Mesenteric fat pad (tissue), 1 donor: Measurements from ENCODE around the gene SCG3. TPM values are rescaled to one million over a fixed set of nuclear protein-coding genes. Genes with fewer than 3 reads are reported as not detected.
"Not testable (repeated sequence)": the region's sequence is repeated elsewhere in the genome, so short reads cannot be mapped to it uniquely, and the experiment has no call there.

Source experiments
- DNase-seq: peaks from one replicate; pipeline ENCODE4 v3.0.0-alpha.2; 2020; ENCODE audit warnings: low spot score
- long read RNA-seq: library from polyadenylated mRNA; unstranded; transcript quantifications from one replicate; pipeline ENCODE4 v2.0.0, GENCODE V29; 2020
- total RNA-seq: library from RNA; stranded (reverse); fragmentation: NEBNext Ultra II Directional; extraction: Animal tissue kit (Norgen Biotek cat#: 25700); gene quantifications from one replicate; pipeline ENCODE4 v1.2.1, GENCODE V29; 2021
- donor health status: DM: yes; HTN: yes; CAD: no.

Gene SCG3
- not detected for total RNA-seq
- long read RNA-seq, result 0 reads

DNA sequence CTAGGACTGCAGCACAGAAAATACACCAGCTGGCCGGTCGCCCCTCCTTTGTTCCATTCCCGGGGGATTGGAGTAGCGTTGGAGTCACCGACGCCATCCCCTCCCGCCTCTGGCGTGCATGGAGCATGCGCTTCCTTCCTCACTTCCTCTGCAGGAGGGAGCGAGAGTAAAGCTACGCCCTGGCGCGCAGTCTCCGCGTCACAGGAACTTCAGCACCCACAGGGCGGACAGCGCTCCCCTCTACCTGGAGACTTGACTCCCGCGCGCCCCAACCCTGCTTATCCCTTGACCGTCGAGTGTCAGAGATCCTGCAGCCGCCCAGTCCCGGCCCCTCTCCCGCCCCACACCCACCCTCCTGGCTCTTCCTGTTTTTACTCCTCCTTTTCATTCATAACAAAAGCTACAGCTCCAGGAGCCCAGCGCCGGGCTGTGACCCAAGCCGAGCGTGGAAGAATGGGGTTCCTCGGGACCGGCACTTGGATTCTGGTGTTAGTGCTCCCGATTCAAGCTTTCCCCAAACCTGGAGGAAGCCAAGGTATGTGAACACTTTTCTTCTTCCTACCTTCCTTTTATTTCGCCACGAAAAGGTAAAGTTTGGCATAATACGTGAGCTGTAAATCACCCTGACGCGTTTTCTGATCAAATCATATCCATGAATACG lies at the start of gene SCG3:
Gene SCG3, plus strand, starts transcription at position 201 of the 661 bp plus-strand sequence. Its CDS starts 253 bp downstream, at position 454.
- DNase-seq, result peak; percentile 92

DNA sequence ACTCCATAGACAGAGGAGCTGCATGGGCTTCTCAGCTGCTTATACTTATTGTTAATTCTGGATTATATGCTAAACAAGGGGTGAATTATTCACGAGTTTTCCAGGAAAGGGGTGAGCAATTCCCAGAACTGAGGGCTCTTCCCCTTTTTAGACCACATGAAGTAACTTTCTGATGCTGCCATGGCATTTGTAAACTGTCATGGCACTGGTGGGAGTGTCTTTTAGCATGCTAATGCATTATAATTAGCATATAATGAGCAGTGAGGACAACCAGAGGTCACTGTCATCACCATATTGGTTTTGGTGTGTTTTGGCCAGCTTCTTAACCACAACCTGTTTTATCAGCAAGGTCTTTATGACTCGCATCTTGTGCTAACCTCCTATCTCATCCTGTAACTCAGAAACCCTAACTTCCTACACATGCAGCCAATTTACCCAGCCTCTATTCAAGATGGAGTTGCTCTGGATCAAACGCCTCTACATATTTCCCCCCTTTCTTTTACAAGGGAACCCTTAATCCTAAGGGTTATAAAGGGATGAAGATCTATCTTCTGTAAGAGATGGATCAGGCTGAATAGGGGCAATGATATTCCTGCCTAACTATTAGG lies 46.6 kb upstream of the SCG3 start:
- DNase-seq, result no peak

- no peak for DNase-seq
Observed at GRCh38 chr15:51641490-51642130, 39.7 kb upstream of the SCG3 start.

- DNase-seq, result no peak
Observed at GRCh38 chr15:51642696-51643095, 38.6 kb upstream of the SCG3 start.

DNA sequence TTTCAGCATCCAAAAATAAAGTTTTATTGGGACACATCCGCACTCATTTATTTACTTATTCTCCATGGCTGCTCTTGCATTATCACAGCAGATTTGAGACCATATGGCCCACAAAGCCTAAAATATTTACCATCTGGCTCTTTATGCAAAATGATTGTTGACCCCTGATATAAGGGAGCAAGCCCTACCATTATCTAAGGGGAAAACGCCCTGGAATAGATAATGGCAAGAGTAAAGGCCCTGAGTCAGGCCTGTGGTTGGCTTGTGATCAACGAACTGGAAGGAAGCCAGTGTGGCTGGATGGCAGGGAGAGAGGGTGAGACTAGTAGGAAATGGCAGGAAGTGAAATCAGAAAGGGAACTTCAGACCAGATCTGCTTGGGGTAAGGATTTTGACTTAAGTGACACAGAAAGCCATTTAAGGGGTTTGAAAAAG lies 34.2 kb upstream of the SCG3 start:
- no peak for DNase-seq

- DNase-seq, result not testable (repeated sequence)
Observed at GRCh38 chr15:51648101-51648500, 33.2 kb upstream of the SCG3 start.

GRCh38 chr15:51648643-51649042 lies 32.7 kb upstream of the SCG3 start:
- DNase-seq, result not testable (repeated sequence)

- DNase-seq, result no peak
Observed at GRCh38 chr15:51649659-51650521, 31.4 kb upstream of the SCG3 start.

- no peak for DNase-seq
Observed at GRCh38 chr15:51652084-51652668, 29.1 kb upstream of the SCG3 start.

GRCh38 chr15:51655401-51656057 lies 25.8 kb upstream of the SCG3 start:
- DNase-seq, result not testable (repeated sequence)

DNA sequence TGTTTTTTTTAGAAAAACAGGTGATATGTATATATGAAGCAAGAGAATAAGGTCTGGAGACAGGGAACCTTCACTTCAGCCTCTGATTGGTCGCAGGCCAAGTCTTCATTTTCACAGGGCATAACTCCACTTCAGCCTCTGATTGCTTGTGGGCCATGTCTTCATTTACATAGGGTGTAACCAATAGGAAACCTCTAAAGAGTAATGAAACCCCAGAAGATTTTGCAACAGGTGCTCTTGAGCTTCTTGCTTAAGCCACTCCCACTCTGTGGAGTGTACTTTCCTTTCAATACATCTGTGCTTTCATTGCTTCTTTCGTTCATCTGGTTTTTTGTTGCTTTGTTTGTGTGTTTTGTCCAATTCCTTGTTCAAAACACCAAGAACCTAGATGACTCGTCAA lies 22.6 kb upstream of the SCG3 start:
- no peak for DNase-seq

DNA sequence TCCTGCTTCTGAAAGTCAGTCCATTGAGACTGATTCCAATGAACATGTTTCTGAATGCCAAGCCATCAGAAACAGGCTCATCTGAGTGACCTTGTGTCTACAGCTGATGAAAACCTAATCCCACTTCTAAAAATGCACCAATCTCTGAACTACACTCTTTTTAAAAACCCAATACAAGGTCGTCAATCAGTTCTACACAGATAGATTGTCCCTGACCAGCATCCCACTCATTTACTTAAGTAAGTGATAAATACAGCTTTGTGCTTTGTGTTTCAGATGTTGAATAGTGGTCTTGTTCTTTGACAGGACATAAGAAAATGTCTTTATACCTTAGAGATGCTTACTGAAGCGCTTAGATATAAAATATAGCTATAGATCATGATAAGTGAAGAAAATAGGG lies 20.2 kb upstream of the SCG3 start:
- no peak for DNase-seq

DNA sequence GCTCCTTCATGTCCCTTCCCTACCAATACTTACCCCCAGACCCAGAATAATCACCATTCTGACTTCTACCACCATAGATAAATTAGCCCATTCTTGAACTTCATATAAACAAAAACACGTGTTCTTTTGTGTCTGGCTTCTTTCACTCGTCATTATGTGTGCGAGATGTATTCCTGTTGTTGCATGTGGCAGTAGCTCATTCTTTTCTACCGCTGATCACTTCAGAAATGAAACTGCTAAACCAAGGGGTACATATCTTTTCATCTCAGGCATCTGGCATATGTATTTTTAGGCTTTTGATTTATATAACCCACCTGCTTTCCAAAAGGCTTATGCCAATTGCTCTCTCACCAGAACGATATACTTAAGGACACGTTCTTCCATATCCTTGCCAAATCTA lies 13.8 kb upstream of the SCG3 start:
- no peak for DNase-seq

DNA sequence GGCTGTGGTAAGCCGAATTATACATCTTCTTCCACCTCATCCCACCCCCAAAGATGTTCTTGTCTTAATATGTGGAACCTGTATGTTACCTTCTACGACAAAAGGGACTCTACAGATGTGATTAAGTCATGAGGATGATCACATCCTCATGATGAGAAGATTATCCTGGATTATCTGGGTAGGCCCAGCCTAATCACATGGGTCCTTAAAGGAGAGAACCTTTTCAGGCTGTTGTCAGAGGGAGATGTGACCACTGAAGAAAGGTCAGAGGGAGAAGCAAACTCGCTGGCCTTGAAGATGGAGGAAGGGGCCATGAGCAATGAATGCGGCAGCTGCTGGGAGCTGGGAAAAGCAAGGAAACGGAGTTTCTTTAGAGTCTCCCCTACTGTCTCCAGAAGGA lies 12.9 kb upstream of the SCG3 start:
- no peak for DNase-seq

DNA sequence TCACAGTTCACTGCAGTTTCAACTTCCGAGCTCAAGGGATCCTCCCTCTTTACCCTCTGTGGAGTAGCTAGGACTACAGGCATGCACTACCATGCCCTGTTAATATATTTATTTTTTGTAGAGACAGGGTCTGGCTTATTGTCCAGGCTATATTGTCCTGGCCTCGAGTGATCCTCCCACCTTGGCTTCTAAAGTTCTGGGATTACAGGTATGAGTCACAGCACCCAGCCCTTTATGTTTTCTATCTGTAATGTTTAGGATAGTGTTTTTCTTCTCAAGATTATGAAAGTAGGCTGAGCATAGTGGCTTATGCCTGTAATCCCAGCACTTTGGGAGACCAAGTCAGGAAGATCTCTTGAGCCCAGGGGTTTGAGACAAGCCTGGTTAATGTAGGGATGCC lies 11.9 kb upstream of the SCG3 start:
- no peak for DNase-seq

DNA sequence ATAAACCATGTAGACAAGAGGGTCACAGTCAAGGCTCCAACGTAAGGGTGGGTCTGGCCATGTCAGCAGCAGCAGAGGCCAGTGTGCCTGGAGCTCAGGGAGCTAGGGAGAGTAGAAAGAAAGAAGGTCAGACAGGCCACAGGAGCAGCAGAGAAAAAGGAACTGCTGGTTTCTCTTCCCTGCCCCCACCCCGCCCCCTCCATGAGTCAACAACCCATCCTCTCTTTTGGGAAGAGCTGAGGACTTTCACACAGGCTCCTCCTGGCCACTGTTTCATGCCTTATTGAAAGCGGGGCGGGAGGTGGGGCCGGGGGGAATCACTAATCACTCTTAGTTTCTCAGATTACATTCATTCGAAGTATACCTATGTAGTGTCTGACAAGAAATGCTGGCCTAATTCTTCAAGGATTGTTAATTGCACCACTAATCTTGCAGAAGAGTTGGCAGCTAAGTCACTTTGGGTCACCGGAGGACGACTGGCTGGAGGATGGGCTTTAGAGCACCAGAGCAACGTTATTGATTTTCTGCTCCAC lies 9.1 kb upstream of the SCG3 start:
- DNase-seq, result no peak

DNA sequence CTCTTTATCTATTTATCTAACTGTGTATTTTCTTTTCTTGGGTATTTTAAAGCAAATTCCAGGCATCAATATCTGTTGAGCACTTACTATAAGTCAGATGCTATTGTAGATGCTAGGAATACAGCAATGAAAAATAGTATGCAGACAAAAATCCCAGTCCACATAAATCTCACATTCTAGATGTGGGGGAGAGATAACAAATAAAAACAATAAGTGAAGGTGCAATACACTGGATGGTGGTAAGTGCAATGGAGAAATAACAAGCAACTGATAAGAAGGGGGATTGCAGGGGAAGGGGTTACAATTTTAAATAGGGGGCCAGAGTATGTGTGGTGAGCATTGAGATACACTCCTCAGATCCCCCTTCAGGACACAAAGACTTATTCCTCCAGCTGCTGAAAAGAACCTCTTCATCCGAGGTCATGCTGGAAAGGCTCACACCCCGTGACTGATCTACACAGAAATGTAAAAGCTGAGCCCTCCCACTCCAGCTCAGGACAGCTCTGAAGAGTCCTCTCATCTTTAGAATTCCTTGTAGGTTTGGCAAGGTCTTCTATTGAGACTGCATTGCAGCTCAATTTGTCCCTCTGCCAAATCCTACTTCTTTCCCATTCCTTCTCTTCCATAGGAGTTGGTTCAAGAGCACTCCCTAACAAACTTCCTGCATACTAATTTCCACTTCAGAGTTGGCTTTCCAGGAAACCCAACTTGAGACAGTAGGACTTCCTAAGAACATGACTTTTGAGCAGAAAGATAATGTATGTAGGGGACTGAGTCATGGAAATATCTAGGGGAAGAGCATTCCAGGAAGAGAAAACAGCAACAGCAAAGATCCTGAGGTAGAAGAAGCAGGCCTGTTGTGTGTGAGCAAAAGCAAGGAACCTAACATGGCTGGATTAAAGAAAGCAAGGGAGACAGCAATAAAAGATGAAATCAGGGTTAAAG lies 8.1 kb upstream of the SCG3 start:
- DNase-seq, result no peak

DNA sequence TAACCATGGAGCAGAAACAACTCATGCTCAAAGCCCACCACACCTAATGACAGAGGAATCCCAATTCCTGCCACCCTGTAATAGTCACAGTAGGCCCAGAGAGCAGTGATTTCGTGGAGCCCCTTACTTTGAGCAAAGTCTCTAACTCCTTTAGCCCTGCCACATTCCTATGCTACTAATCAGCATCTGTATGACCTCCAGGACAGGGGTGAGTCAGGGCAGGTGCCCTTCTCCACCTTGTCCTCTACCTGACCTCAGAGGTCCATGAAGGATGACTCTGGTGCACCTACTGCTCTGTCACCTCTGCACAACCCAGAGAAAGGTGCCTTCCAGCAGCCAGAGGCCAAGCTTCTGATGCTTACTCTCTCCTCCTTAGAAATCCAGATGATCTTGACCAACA lies 6.1 kb upstream of the SCG3 start:
- no peak for DNase-seq

GRCh38 chr15:51677021-51677420 lies 4.3 kb upstream of the SCG3 start:
- no peak for DNase-seq
